ENCODE data around the gene NIFK. TPM values are rescaled to one million over a fixed set of nuclear protein-coding genes. Genes with fewer than 3 reads are reported as not detected.

NIFK gene
- total and polyA plus RNA-seq, 2 of the 4 experiments (the other 2 are of a cell fraction), result 19.5 to 24.3 TPM

DNA sequence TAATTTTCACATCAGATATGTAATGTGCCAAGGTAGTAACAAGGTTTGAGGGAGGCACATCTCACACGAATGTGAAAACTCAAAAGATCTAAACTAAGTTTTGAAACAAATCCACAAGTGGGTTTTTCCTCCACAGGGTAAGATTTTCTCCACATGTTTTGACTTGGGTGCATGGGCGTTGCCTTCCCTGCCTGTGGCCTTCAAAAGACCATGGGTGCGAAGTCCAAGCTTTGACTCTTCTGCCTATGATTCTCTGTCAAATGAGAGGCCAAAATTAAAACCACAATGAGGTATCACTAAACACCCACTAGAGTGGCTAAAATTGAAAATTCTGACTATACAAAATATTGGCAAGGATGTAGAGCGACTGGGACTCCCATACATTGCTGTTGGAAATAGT is 30.7 kb downstream of the NIFK start:
- Histone ChIP-seq H3K27ac (ENCODE audit: insufficient read depth, low read length) (no peak overlapping the region), H2BK15ac (ENCODE audit: low read depth, low read length) (no peak overlapping the region), H3K9ac (ENCODE audit: low read depth, low read length) (no peak overlapping the region), H3K23ac (ENCODE audit: low read depth, low read length) (no peak overlapping the region), H3K4ac (ENCODE audit: low read depth, low read length) (no peak overlapping the region), H3K4me3 (ENCODE audit: insufficient read depth, low read depth, low read length) (no peak overlapping the region), H2AK9ac (replicated peaks; ENCODE audit: low read depth, low read length, poor library complexity) (no peak overlapping the region), H4K20me1 (ENCODE audit: insufficient read depth, low read length) (no peaks in the 10 kb centered on the region), H3K27me3 (ENCODE audit: control insufficient read depth, insufficient read depth, low read length) (no peaks in the 10 kb centered on the region), H3K56ac (ENCODE audit: extremely low read depth, insufficient read depth, low read length) (no peak overlapping the region), H3K4me1 (ENCODE audit: control insufficient read depth, insufficient read depth, low read length) (peaks cover 8% of the 10 kb centered on the region), H2AFZ (replicated peaks; ENCODE audit: low read length, poor library complexity) (no peak overlapping the region), H4K8ac (ENCODE audit: low read depth in 2 of 2, low read length in 2 of 2) (no peak overlapping the region), H4K91ac (ENCODE audit: insufficient read depth, low read depth, low read length) (no peak overlapping the region), H3K14ac (replicated peaks; ENCODE audit: low read depth, low read length) (no peak overlapping the region), H2BK120ac (ENCODE audit: low read depth, low read length) (no peak overlapping the region), H3K36me3 (ENCODE audit: control insufficient read depth, insufficient read depth, low read length) (no peaks in the 10 kb centered on the region), H4K5ac (ENCODE audit: low read depth, low read length) (no peak overlapping the region), H3K9me1 (ENCODE audit: insufficient read depth, low read length) (peaks cover 7% of the 10 kb centered on the region), H2BK20ac (ENCODE audit: low read depth, low read length) (no peak overlapping the region), H3K79me1 (ENCODE audit: low read depth in 1 of 2, low read length in 2 of 2) (no peaks in the 10 kb centered on the region), H3K4me2 (ENCODE audit: low read depth, low read length) (no peak overlapping the region), H2AK5ac (ENCODE audit: low read depth, low read length) (no peak overlapping the region), H3K9me3 (ENCODE audit: control insufficient read depth, insufficient read depth, low read length) (no peaks in the 10 kb centered on the region), H3K18ac (ENCODE audit: low read depth, low read length) (no peak overlapping the region), H2BK5ac (ENCODE audit: low read depth, low read length, poor library complexity, severe bottlenecking) (no peak overlapping the region)
- ChIA-PET CTCF (no interaction called here), POLR2A (ENCODE audit: unreplicated experiment) (no interaction called here)
- TF ChIP-seq MXI1 (IDR thresholded peaks at IDR 0.05; ENCODE audit: borderline replicate concordance, low read depth, low read length) (no peak), BHLHE40 (IDR thresholded peaks at IDR 0.05; ENCODE audit: low read depth, low read length) (no peak), RFX5 (IDR thresholded peaks at IDR 0.05; ENCODE audit: low read depth, low read length) (no peak), FOS (IDR thresholded peaks at IDR 0.05; ENCODE audit: low read depth, low read length) (no peak), CEBPB (IDR thresholded peaks at IDR 0.05; ENCODE audit: low read depth, low read length) (no peak), POLR2A (IDR thresholded peaks at IDR 0.05; ENCODE audit: low read depth, low read length) (no peak), MAFK (IDR thresholded peaks at IDR 0.05; ENCODE audit: low read depth, low read length) (no peak), RAD21 (IDR thresholded peaks at IDR 0.05; ENCODE audit: low read length) (no peak), MAZ (IDR thresholded peaks at IDR 0.05; ENCODE audit: borderline replicate concordance, low read depth, low read length) (no peak), NFE2L2 (IDR thresholded peaks at IDR 0.05; ENCODE audit: low read depth, low read length) (no peak), SMC3 (IDR thresholded peaks at IDR 0.05; ENCODE audit: low read depth, low read length) (no peak), CHD1 (IDR thresholded peaks at IDR 0.05; ENCODE audit: low read depth, low read length) (no peak)
- TF ChIP-seq, protein P1, sequence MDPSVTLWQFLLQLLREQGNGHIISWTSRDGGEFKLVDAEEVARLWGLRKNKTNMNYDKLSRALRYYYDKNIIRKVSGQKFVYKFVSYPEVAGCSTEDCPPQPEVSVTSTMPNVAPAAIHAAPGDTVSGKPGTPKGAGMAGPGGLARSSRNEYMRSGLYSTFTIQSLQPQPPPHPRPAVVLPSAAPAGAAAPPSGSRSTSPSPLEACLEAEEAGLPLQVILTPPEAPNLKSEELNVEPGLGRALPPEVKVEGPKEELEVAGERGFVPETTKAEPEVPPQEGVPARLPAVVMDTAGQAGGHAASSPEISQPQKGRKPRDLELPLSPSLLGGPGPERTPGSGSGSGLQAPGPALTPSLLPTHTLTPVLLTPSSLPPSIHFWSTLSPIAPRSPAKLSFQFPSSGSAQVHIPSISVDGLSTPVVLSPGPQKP (IDR thresholded peaks at IDR 0.05; ENCODE audit: borderline replicate concordance, low read depth, low read length), result no peak
- TF ChIP-seq, protein P2, sequence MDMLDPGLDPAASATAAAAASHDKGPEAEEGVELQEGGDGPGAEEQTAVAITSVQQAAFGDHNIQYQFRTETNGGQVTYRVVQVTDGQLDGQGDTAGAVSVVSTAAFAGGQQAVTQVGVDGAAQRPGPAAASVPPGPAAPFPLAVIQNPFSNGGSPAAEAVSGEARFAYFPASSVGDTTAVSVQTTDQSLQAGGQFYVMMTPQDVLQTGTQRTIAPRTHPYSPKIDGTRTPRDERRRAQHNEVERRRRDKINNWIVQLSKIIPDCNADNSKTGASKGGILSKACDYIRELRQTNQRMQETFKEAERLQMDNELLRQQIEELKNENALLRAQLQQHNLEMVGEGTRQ (IDR thresholded peaks at IDR 0.05; ENCODE audit: low read depth, low read length), result no peak
- DNase-seq, result no peak
- no TSS peak for BruUV-seq (replicated peaks)
- dilution Hi-C loops (cut with HindIII; ENCODE audit: low sequenced_read_pairs, unreplicated experiment) (no loop called here), intact Hi-C loops (cut with micrococcal nuclease) (no loop called here), in situ Hi-C loops (cut with MboI; ENCODE audit: low sequenced_read_pairs) (no loop called here)
- ATAC-seq (ENCODE audit: low read depth), result no peak
- no CpG with 5 or more reads among the region's 4 CpGs for WGBS, 2 experiments (ENCODE audit: extremely low coverage in 2 of 2, insufficient read length in 1 of 2)
